Measurements from ENCODE around the gene WDR47.
"Not testable (repeated sequence)": the region's sequence is repeated elsewhere in the genome, so short reads cannot be mapped to it uniquely, and the experiment has no call there.

Gene WDR47

GRCh38 chr1:109017134-109017533 lies 24.8 kb downstream of the WDR47 start:
- no peak for TF ChIP-seq CTCF (IDR thresholded peaks at IDR 0.05; ENCODE audit: insufficient read depth, low read length, poor library complexity, severe bottlenecking)
- no peaks in the 10 kb centered on the region; the same call in 1 of the 2 replicates for H3K36me3 ChIP-seq (ENCODE audit: control insufficient read depth, insufficient read depth, low read length)
- no peak overlapping the region for H3K4me3 ChIP-seq (replicated peaks; ENCODE audit: low read depth, low read length)
- no peaks in the 10 kb centered on the region for H3K27me3 ChIP-seq (replicated peaks; ENCODE audit: control insufficient read depth, insufficient read depth, low read length)
- no peak for DNase-seq (ENCODE audit: extremely low read depth, insufficient read length)

- TF ChIP-seq CTCF (IDR thresholded peaks at IDR 0.05; ENCODE audit: insufficient read depth, low read length, poor library complexity, severe bottlenecking) = no peak
Measured at GRCh38 chr1:109011335-109011734, 30.6 kb downstream of the WDR47 start.

GRCh38 chr1:108996622-108997021 lies 45.3 kb downstream of the WDR47 start:
- peak; percentile 13 for DNase-seq (ENCODE audit: extremely low read depth, insufficient read length)
- H3K27me3 ChIP-seq (replicated peaks; ENCODE audit: control insufficient read depth, insufficient read depth, low read length); H3K36me3 ChIP-seq (ENCODE audit: control insufficient read depth, insufficient read depth, low read length); H3K4me3 ChIP-seq (replicated peaks; ENCODE audit: low read depth, low read length): not testable (repeated sequence)

More at GRCh38 chr1:109011335-109011734, 30.6 kb downstream of the WDR47 start:
- no peak overlapping the region for H3K4me3 ChIP-seq (replicated peaks; ENCODE audit: low read depth, low read length)
- DNase-seq (ENCODE audit: extremely low read depth, insufficient read length) = no peak
- H3K27me3 ChIP-seq (replicated peaks; ENCODE audit: control insufficient read depth, insufficient read depth, low read length) = no peaks in the 10 kb centered on the region
- H3K36me3 ChIP-seq (ENCODE audit: control insufficient read depth, insufficient read depth, low read length) = peaks cover 2% of the 10 kb centered on the region

GRCh38 chr1:108983114-108983513 lies 58.8 kb downstream of the WDR47 start:
- Histone ChIP-seq H3K4me3 (replicated peaks; ENCODE audit: low read depth, low read length) (no peak overlapping the region), H3K36me3 (ENCODE audit: control insufficient read depth, insufficient read depth, low read length) (no peaks in the 10 kb centered on the region), H3K27me3 (replicated peaks; ENCODE audit: control insufficient read depth, insufficient read depth, low read length) (no peaks in the 10 kb centered on the region)
- DNase-seq (ENCODE audit: extremely low read depth, insufficient read length) = no peak
- TF ChIP-seq CTCF (IDR thresholded peaks at IDR 0.05; ENCODE audit: insufficient read depth, low read length, poor library complexity, severe bottlenecking) = no peak

GRCh38 chr1:108976658-108977057 lies 65.2 kb downstream of the WDR47 start:
- H3K4me3 ChIP-seq (replicated peaks; ENCODE audit: low read depth, low read length) = no peak overlapping the region
- TF ChIP-seq CTCF (IDR thresholded peaks at IDR 0.05; ENCODE audit: insufficient read depth, low read length, poor library complexity, severe bottlenecking) = no peak
- H3K36me3 ChIP-seq (ENCODE audit: control insufficient read depth, insufficient read depth, low read length) = no peaks in the 10 kb centered on the region
- no peaks in the 10 kb centered on the region for H3K27me3 ChIP-seq (replicated peaks; ENCODE audit: control insufficient read depth, insufficient read depth, low read length)
- no peak for DNase-seq (ENCODE audit: extremely low read depth, insufficient read length)

GRCh38 chr1:108972951-108973350 lies 69.0 kb downstream of the WDR47 start:
- Histone ChIP-seq H3K27me3 (replicated peaks; ENCODE audit: control insufficient read depth, insufficient read depth, low read length) (no peaks in the 10 kb centered on the region), H3K36me3 (ENCODE audit: control insufficient read depth, insufficient read depth, low read length) (peaks cover 4% of the 10 kb centered on the region)
- TF ChIP-seq CTCF (IDR thresholded peaks at IDR 0.05; ENCODE audit: insufficient read depth, low read length, poor library complexity, severe bottlenecking) = no peak

More at GRCh38 chr1:108972951-108973350, 69.0 kb downstream of the WDR47 start:
- no peak overlapping the region for H3K4me3 ChIP-seq (replicated peaks; ENCODE audit: low read depth, low read length)
- no peak for DNase-seq (ENCODE audit: extremely low read depth, insufficient read length)

Measured in GM06990 (cell line).